Measurements from ENCODE around the gene CACNB1. TPM values are rescaled to one million over a fixed set of nuclear protein-coding genes. Genes with fewer than 3 reads are reported as not detected.

The CACNB1 gene
- total RNA-seq, 1 experiment from 2014 or later: 2.9 TPM

DNA sequence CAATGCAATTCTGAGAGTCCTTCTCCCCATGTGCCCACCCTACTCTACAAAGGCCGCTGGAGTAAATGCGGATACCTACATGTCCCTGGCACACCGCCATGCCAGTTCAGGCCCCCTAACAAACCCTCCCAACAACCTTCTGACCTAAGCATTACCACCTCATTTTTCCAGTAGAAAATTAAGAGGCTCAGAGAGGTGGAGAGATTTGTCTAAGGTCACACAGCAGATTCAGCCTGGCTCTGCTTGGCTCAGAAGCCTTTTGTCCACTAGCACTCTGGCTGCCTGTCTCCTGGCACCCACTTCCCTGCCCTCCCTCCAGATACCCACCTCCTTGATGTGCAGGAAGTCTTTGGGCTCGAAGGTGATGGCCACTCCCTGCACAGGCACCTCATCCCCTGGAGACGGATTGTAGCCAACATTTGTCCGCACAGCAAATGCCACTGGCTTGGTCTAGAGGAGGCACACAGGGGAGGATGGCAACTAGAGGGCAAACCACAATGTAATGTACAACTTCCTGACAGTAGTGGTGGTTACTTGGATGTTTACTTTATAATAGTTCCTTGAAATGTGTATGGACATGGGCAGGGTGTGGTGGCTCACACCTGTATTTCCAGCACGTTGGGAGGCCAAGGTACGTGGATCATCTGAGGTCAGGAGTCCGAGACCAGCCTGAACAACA is 10.2 kb downstream of the CACNB1 start:
- Histone ChIP-seq H3K4me1 (replicated peaks) (no peaks in the 10 kb centered on the region), H3K36me3 (peaks cover 48% of the 10 kb centered on the region), H3K27me3 (replicated peaks) (no peaks in the 10 kb centered on the region), H3K9me3 (replicated peaks) (no peaks in the 10 kb centered on the region), H3K4me3 (no peak overlapping the region), H3K27ac (no peak overlapping the region)
- no peak for DNase-seq (ENCODE audit: low read depth in 1 of 2, low spot score in 2 of 2)

GRCh38 chr17:39186481-39187002 is 10.9 kb downstream of the CACNB1 start:
- no peak for DNase-seq (ENCODE audit: low read depth in 1 of 2, low spot score in 2 of 2)
- Histone ChIP-seq H3K27me3 (replicated peaks) (no peaks in the 10 kb centered on the region), H3K4me1 (replicated peaks) (no peaks in the 10 kb centered on the region), H3K9me3 (replicated peaks) (no peaks in the 10 kb centered on the region), H3K4me3 (no peak overlapping the region), H3K27ac (no peak overlapping the region), H3K36me3 (peaks cover 44% of the 10 kb centered on the region)

GRCh38 chr17:39183720-39184119 is 13.7 kb downstream of the CACNB1 start:
- Histone ChIP-seq H3K36me3 (peaks cover 29% of the 10 kb centered on the region), H3K4me1 (replicated peaks) (0 out of 2 replicates have a peak, but pooled peaks cover 1% of the 10 kb centered on the region), H3K27me3 (replicated peaks) (no peaks in the 10 kb centered on the region), H3K9me3 (replicated peaks) (no peaks in the 10 kb centered on the region), H3K27ac (no peak overlapping the region), H3K4me3 (no peak overlapping the region)
- DNase-seq (ENCODE audit: low read depth in 1 of 2, low spot score in 2 of 2): no peak

- 0 out of 2 replicates have a peak, but pooled peaks cover 3% of the 10 kb centered on the region for H3K4me1 ChIP-seq (replicated peaks)
- H3K27ac ChIP-seq: no peak overlapping the region
- H3K9me3 ChIP-seq (replicated peaks): no peaks in the 10 kb centered on the region
- H3K27me3 ChIP-seq (replicated peaks): no peaks in the 10 kb centered on the region
- peaks cover 28% of the 10 kb centered on the region for H3K36me3 ChIP-seq
- no peak for DNase-seq (ENCODE audit: low read depth in 1 of 2, low spot score in 2 of 2)
- no peak overlapping the region for H3K4me3 ChIP-seq
These were observed 14.4 kb downstream of the CACNB1 start for GRCh38 chr17:39183045-39183444.

DNA sequence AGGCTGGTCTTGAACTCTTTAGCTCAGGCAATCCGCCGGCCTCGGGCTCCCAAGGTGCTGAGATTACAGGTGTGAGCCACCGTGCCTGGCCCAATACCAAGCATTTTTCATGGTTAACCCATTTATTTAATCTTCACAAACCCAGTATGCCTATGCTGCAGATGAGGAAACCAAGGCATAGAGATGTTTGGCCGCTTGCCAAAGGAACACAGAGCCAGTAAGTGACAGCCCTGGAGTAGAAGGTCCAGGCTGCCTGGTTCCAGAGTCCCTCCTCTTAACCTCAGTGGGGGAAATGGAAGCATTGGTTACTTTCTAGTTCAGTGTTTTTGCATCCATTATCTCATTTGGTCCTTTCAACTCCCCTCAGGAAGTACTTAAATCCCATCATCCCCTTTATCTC is 16.2 kb downstream of the CACNB1 start:
- no peak for DNase-seq (ENCODE audit: low read depth in 1 of 2, low spot score in 2 of 2)
- no peak overlapping the region for H3K4me3 ChIP-seq
- peaks cover 27% of the 10 kb centered on the region for H3K36me3 ChIP-seq
- no peaks in the 10 kb centered on the region for H3K9me3 ChIP-seq (replicated peaks)
- no peak overlapping the region for H3K27ac ChIP-seq
- no peaks in the 10 kb centered on the region for H3K27me3 ChIP-seq (replicated peaks)
- H3K4me1 ChIP-seq (replicated peaks): 0 out of 2 replicates have a peak, but pooled peaks cover 3% of the 10 kb centered on the region

DNA sequence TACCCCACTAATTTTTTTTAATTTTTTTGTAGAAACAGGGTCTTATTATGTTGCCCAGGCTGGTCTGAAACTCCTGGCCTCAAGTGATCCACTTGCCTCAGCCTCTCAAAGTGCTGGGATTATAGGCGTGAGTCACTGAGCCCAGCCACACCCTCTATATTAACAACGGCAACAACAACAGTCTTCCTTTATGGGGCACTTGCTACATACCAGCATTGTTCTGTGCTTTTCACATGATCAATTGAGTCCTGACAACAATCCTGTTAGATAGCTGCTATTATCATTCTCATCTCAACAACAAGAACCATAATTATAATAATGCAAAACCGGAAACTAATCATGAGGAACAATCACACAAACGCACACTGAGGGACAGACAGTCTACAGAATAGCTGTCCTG is 18.9 kb downstream of the CACNB1 start:
- no peak for DNase-seq (ENCODE audit: low read depth in 1 of 2, low spot score in 2 of 2)
- Histone ChIP-seq H3K27me3 (replicated peaks) (no peaks in the 10 kb centered on the region), H3K27ac (no peak overlapping the region), H3K9me3 (replicated peaks) (no peaks in the 10 kb centered on the region), H3K4me1 (replicated peaks) (0 out of 2 replicates have a peak, but pooled peaks cover 9% of the 10 kb centered on the region), H3K4me3 (no peak overlapping the region), H3K36me3 (peaks cover 24% of the 10 kb centered on the region)

DNA sequence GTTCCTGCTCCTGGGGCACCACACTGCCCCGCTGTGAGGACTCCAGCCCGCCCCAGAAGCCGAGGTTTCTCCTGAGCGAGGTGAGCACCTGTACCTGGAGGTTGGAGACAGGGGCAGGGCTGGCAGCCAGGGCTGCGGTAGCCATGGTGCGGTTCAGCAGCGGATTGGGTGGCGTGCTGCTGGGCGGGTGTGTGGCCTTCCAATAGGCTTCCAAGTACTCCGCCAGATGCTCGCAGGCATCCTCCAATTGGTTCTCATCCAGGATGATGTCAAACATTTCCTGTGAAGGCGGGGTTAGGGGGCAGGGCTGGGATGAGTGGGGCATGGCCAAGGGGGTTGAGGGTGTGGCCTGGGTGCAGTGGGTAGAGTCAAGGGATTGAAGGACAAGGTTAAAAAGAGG is 20.2 kb downstream of the CACNB1 start:
- Histone ChIP-seq H3K36me3 (peaks cover 18% of the 10 kb centered on the region), H3K4me1 (replicated peaks) (0 out of 2 replicates have a peak, but pooled peaks cover 9% of the 10 kb centered on the region), H3K9me3 (replicated peaks) (no peaks in the 10 kb centered on the region), H3K27ac (no peak overlapping the region), H3K27me3 (replicated peaks) (no peaks in the 10 kb centered on the region), H3K4me3 (no peak overlapping the region)
- no peak for DNase-seq (ENCODE audit: low read depth in 1 of 2, low spot score in 2 of 2)

GRCh38 chr17:39175695-39176093 is 21.8 kb downstream of the CACNB1 start:
- no peak overlapping the region for H3K27ac ChIP-seq
- DNase-seq (ENCODE audit: low read depth in 1 of 2, low spot score in 2 of 2): no peak

DNA sequence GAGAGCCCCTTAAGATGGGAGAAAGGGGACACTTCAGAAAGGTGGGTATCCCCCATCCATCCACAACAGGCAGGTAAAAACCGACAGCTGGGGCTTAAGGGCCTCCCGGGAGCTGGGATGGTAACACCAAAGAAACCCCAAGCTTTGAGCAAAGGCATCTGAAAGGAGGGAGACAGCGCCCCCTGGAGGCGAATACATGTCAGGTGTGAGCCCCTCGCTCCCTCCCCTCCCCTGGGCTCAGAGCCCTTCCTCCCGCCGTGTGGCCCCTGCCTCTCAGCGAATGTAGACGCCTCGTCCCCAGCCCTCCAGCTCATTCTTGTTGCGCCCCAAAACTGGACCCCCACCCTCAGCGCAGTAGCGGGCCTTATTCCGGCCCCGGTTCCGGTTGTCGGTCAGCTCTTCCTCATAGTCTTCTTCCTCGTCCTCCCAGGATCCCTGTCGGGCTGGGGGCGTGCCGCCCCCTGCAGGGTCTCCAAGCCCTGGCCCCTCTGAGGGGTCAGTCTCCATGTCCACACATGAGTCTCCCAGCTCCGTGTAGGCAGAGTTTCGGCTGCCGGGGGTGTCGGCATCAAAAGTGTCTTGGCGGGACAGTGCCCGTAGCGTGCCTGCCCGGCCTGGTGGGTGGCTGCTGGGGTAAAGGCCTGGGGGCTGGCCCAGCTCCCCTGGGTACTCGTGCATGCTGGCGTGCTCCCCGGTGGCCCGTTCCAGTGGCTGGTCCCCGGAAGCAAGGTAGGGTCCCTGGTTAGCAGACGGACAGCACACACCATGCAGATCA is 22.4 kb downstream of the CACNB1 start:
- Histone ChIP-seq H3K36me3 (peaks cover 15% of the 10 kb centered on the region), H3K27ac (no peak overlapping the region), H3K4me1 (replicated peaks) (0 out of 2 replicates have a peak, but pooled peaks cover 9% of the 10 kb centered on the region), H3K9me3 (replicated peaks) (no peaks in the 10 kb centered on the region), H3K4me3 (no peak overlapping the region), H3K27me3 (replicated peaks) (no peaks in the 10 kb centered on the region)
- DNase-seq (ENCODE audit: low read depth in 1 of 2, low spot score in 2 of 2): no peak

More at GRCh38 chr17:39175695-39176093, 21.8 kb downstream of the CACNB1 start:
- H3K36me3 ChIP-seq: peaks cover 15% of the 10 kb centered on the region
- H3K4me3 ChIP-seq: no peak overlapping the region
- H3K4me1 ChIP-seq (replicated peaks): 0 out of 2 replicates have a peak, but pooled peaks cover 9% of the 10 kb centered on the region
- H3K9me3 ChIP-seq (replicated peaks): no peaks in the 10 kb centered on the region
- no peaks in the 10 kb centered on the region for H3K27me3 ChIP-seq (replicated peaks)

- Histone ChIP-seq H3K9me3 (replicated peaks) (no peaks in the 10 kb centered on the region), H3K4me3 (no peak overlapping the region), H3K27ac (no peak overlapping the region), H3K36me3 (peaks cover 15% of the 10 kb centered on the region), H3K4me1 (replicated peaks) (0 out of 2 replicates have a peak, but pooled peaks cover 7% of the 10 kb centered on the region), H3K27me3 (replicated peaks) (no peaks in the 10 kb centered on the region)
- DNase-seq (ENCODE audit: low read depth in 1 of 2, low spot score in 2 of 2): no peak
These were observed 23.8 kb downstream of the CACNB1 start for GRCh38 chr17:39173526-39174274.

DNA sequence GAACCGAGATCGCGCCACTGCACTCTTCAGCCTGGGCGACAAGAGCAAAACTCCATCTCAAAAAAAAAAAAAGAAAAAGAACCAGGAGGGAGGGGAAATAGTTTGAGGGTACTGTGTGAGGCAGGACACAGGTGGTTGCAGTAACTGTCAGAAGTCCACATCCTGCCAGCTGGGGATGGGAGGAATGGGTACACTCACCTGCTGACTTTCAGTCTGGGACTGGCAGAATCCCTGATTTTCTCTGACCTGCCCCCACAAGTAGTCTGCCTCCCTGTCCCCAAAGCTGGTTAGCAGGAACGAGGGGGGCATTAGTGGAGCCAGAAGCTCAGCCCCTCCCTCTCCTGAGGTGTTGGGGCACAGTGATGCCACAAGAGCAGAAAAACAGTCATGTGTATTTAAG is 24.4 kb downstream of the CACNB1 start:
- DNase-seq (ENCODE audit: low read depth in 1 of 2, low spot score in 2 of 2): no peak
- Histone ChIP-seq H3K27me3 (replicated peaks) (no peaks in the 10 kb centered on the region), H3K4me1 (replicated peaks) (0 out of 2 replicates have a peak, but pooled peaks cover 5% of the 10 kb centered on the region), H3K4me3 (no peak overlapping the region), H3K9me3 (replicated peaks) (no peaks in the 10 kb centered on the region), H3K36me3 (peaks cover 14% of the 10 kb centered on the region), H3K27ac (no peak overlapping the region)

GRCh38 chr17:39171933-39172332 is 25.5 kb downstream of the CACNB1 start:
- Histone ChIP-seq H3K27me3 (replicated peaks) (no peaks in the 10 kb centered on the region), H3K9me3 (replicated peaks) (no peaks in the 10 kb centered on the region), H3K4me3 (no peak overlapping the region), H3K27ac (no peak overlapping the region), H3K36me3 (peaks cover 7% of the 10 kb centered on the region; the same call in 1 of the 2 replicates), H3K4me1 (replicated peaks) (0 out of 2 replicates have a peak, but pooled peaks cover 5% of the 10 kb centered on the region)
- DNase-seq (ENCODE audit: low read depth in 1 of 2, low spot score in 2 of 2): no peak

DNA sequence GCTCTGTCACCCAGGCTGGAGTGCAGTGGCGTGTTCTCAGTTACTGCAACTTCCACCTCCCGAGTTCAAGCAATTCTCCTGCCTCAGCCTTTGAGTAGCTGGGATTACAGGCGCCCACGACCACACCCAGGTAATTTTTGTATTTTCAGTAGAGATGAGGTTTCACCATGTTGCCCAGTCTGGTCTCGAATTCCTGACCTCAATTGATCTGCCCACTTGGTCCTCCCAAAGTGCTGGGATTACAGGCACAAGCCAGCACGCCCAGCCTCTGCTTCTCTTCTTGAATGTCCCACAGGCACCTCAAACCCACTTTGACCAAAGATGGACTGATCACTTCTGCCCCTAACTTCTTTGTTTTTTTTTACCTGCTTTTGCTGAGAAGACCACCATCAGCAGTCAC is 26.9 kb downstream of the CACNB1 start:
- Histone ChIP-seq H3K4me1 (replicated peaks) (0 out of 2 replicates have a peak, but pooled peaks cover 3% of the 10 kb centered on the region), H3K36me3 (peaks cover 5% of the 10 kb centered on the region; the same call in 1 of the 2 replicates), H3K27me3 (replicated peaks) (no peaks in the 10 kb centered on the region), H3K4me3 (no peak overlapping the region), H3K9me3 (replicated peaks) (no peaks in the 10 kb centered on the region), H3K27ac (no peak overlapping the region)
- DNase-seq (ENCODE audit: low read depth in 1 of 2, low spot score in 2 of 2): no peak
